ENCODE measurements around the gene BTF3L4.

Gene BTF3L4

GRCh38 chr1:52098139-52098871, 42.2 kb downstream of the BTF3L4 start:
- DNase-seq (ENCODE audit: low read depth) = peak; percentile 42
- H3K4me3 ChIP-seq (ENCODE audit: low read depth, low read length) = no peak overlapping the region
- TF ChIP-seq CTCF (IDR thresholded peaks at IDR 0.05; ENCODE audit: insufficient read depth, low read depth, low read length, missing control alignments) = no peak

- no peak overlapping the region for H3K4me3 ChIP-seq (ENCODE audit: low read depth, low read length)
- DNase-seq (ENCODE audit: low read depth) = peak; percentile 59
- TF ChIP-seq CTCF (IDR thresholded peaks at IDR 0.05; ENCODE audit: insufficient read depth, low read depth, low read length, missing control alignments) = no peak
Observed at GRCh38 chr1:52102336-52103013, 46.4 kb downstream of the BTF3L4 start.

GRCh38 chr1:52111492-52111891, 55.4 kb downstream of the BTF3L4 start:
- no peak for DNase-seq (ENCODE audit: low read depth)
- no peak for TF ChIP-seq CTCF (IDR thresholded peaks at IDR 0.05; ENCODE audit: insufficient read depth, low read depth, low read length, missing control alignments)
- no peak overlapping the region for H3K4me3 ChIP-seq (ENCODE audit: low read depth, low read length)

GRCh38 chr1:52112489-52112888, 56.4 kb downstream of the BTF3L4 start:
- no peak for TF ChIP-seq CTCF (IDR thresholded peaks at IDR 0.05; ENCODE audit: insufficient read depth, low read depth, low read length, missing control alignments)
- no peak for DNase-seq (ENCODE audit: low read depth)

GRCh38 chr1:52119301-52120079, 63.4 kb downstream of the BTF3L4 start:
- no peak for DNase-seq (ENCODE audit: low read depth)
- TF ChIP-seq CTCF (IDR thresholded peaks at IDR 0.05; ENCODE audit: insufficient read depth, low read depth, low read length, missing control alignments) = no peak

More at GRCh38 chr1:52112489-52112888, 56.4 kb downstream of the BTF3L4 start:
- no peak overlapping the region for H3K4me3 ChIP-seq (ENCODE audit: low read depth, low read length)

GRCh38 chr1:52122384-52122783, 66.3 kb downstream of the BTF3L4 start:
- no peak overlapping the region for H3K4me3 ChIP-seq (ENCODE audit: low read depth, low read length)
- no peak for DNase-seq (ENCODE audit: low read depth)
- TF ChIP-seq CTCF (IDR thresholded peaks at IDR 0.05; ENCODE audit: insufficient read depth, low read depth, low read length, missing control alignments) = no peak

More at GRCh38 chr1:52119301-52120079, 63.4 kb downstream of the BTF3L4 start:
- no peak overlapping the region for H3K4me3 ChIP-seq (ENCODE audit: low read depth, low read length)

Measured in GM12865 (cell line).